Measurements from ENCODE around the gene TNFRSF12A. TPM values are rescaled to one million over a fixed set of nuclear protein-coding genes. Genes with fewer than 3 reads are reported as not detected.

TNFRSF12A gene
- total and polyA plus RNA-seq, 2 of the 8 experiments (the other 6 are each of a cell fraction or from before 2014, with no cell fraction given), result 81.0 to 82.5 TPM

DNA sequence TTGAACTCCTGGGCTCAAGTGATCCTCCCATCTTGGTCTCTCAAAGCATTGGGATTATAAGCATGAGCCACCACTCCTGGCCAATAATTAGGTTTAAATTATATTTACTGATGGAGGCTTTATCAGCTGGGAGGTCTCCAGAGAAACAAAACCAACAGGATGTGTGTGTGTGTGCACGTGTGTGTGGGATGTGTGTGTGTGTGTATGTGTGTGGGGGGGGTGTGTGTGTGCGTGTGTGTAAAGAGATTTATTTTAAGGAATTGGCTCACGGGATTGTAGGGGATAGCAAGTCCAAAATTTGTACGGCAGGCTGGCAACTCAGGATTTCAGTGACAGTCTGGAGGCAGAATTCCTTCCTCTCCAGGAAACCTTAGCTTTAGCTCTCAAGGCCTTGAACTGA lies 30.8 kb downstream of the TNFRSF12A start:
- H3K4me1 ChIP-seq (replicated peaks in 1 of 4; ENCODE audit: control insufficient read depth in 3 of 4, insufficient read depth in 4 of 4, low read length in 3 of 4), result peaks cover 0 to 7% (median 4%) of the 10 kb centered on the region in 4 experiments; a peak in 3 of 7 replicates
- no peak overlapping the region for H3K14ac ChIP-seq (ENCODE audit: insufficient read length)
- H2AK5ac ChIP-seq (ENCODE audit: low read depth, low read length), result no peak overlapping the region
- H2BK5ac ChIP-seq (ENCODE audit: low read depth, low read length), result no peak overlapping the region
- no peaks in the 10 kb centered on the region; a peak in 1 of 8 replicates for H3K36me3 ChIP-seq (ENCODE audit: control insufficient read depth in 2 of 4, insufficient read depth in 4 of 4, low read length in 3 of 4)
- H4K91ac ChIP-seq (replicated peaks; ENCODE audit: insufficient read length, low read length), result no peak overlapping the region
- POLR2A ChIA-PET (ENCODE audit: partially characterized antibody), result interaction anchor here (0.7 to 6.1 kb wide), 10 partner anchors 13 to 81 kb away, joined by 3 to 94 read pairs (median 4); partner anchors contain the start of genes BICDL2, HCFC1R1, PAQR4 and THOC6
- H4K5ac ChIP-seq (ENCODE audit: insufficient read length, low read depth, low read length), result no peak overlapping the region
- H3K9ac ChIP-seq (replicated peaks in 1 of 4; ENCODE audit: extremely low read depth in 1 of 4, low read depth in 3 of 4, low read length in 3 of 4), result no peak overlapping the region
- no peak overlapping the region for H3K4ac ChIP-seq (replicated peaks; ENCODE audit: insufficient read length, low read depth, low read length)
- peaks cover 6% of the 10 kb centered on the region; the same call in 1 of the 2 replicates for H3K23me2 ChIP-seq (ENCODE audit: low read depth, low read length)
- H3K79me2 ChIP-seq (ENCODE audit: control insufficient read depth in 1 of 2, insufficient read depth in 2 of 2, low read length in 2 of 2), result no peaks in the 10 kb centered on the region
- no peak overlapping the region for H2BK20ac ChIP-seq (ENCODE audit: low read length)
- H4K8ac ChIP-seq (ENCODE audit: extremely low read depth, insufficient read depth, low read length), result no peak overlapping the region
- no peak overlapping the region for H2BK120ac ChIP-seq (replicated peaks; ENCODE audit: low read depth, low read length)
- no peak overlapping the region for H3K18ac ChIP-seq (ENCODE audit: extremely low read depth, low read length)
- CTCF ChIA-PET (ENCODE audit: partially characterized antibody), result interaction anchor here (0.9 to 7.4 kb wide), 5 partner anchors 9 to 26 kb away, joined by 3 to 117 read pairs (median 7); no protein-coding TSS in a partner anchor
- TF ChIP-seq SRF (IDR thresholded peaks at IDR 0.05; ENCODE audit: low read depth, low read length) (no peak), RAD21 (IDR thresholded peaks at IDR 0.05 in 1 of 2, conservative IDR thresholded peaks at IDR 0.05 in 1 of 2; ENCODE audit: low read depth in 2 of 2, low read length in 2 of 2) (no peak), ZNF274 (IDR thresholded peaks at IDR 0.05; ENCODE audit: borderline replicate concordance, extremely low read depth, low read length) (no peak), TEAD4 (IDR thresholded peaks at IDR 0.05; ENCODE audit: low read depth, low read length) (no peak), SUZ12 (IDR thresholded peaks at IDR 0.05; ENCODE audit: low read length) (no peak), HDAC6 (IDR thresholded peaks at IDR 0.05; ENCODE audit: low read depth, low read length) (no peak), MAFK (IDR thresholded peaks at IDR 0.05; ENCODE audit: low read depth, low read length) (no peak), GTF2F1 (IDR thresholded peaks at IDR 0.05; ENCODE audit: borderline replicate concordance, low read depth, low read length) (no peak), KDM5A (IDR thresholded peaks at IDR 0.05; ENCODE audit: low read length) (no peak), NRF1 (IDR thresholded peaks at IDR 0.05; ENCODE audit: low read depth, low read length) (no peak)
- H3K79me1 ChIP-seq (ENCODE audit: low read depth, low read length), result no peaks in the 10 kb centered on the region
- WGBS, 2 experiments (ENCODE audit: extremely low coverage in 1 of 2, insufficient coverage in 1 of 2, insufficient read length in 1 of 2, insufficient replicate concordance in 2 of 2, low coverage in 1 of 2, low lambda C conversion rate in 2 of 2, missing lambda C conversion rate in 1 of 2), result 86 to 100% methylated on average over 1 to 4 of the region's 4 CpGs
- FAIRE-seq (no peak), DNase-seq (ENCODE audit: low read depth in 1 of 2, low spot score in 2 of 2) (no peak)
- H4K20me1 ChIP-seq (replicated peaks in 1 of 2; ENCODE audit: control insufficient read depth in 1 of 2, insufficient read depth in 2 of 2, low read length in 2 of 2), result peaks cover 0 to 18% of the 10 kb centered on the region in 2 experiments
- H2BK12ac ChIP-seq (ENCODE audit: low read depth, low read length), result no peak overlapping the region
- H3K23ac ChIP-seq (ENCODE audit: insufficient read length), result no peak overlapping the region
- peaks cover 0 to 8% (median 3%) of the 10 kb centered on the region in 4 experiments; a peak in 6 of 7 replicates for H3K27me3 ChIP-seq (replicated peaks in 1 of 4; ENCODE audit: control insufficient read depth in 3 of 4, extremely low read depth in 1 of 4, insufficient read depth in 3 of 4, low read length in 3 of 4)
- H3K56ac ChIP-seq (replicated peaks; ENCODE audit: insufficient read length, low read depth, low read length), result no peak overlapping the region
- no peak overlapping the region for H3K4me3 ChIP-seq (ENCODE audit: extremely low read depth in 1 of 4, insufficient read depth in 2 of 4, low read depth in 3 of 4, low read length in 4 of 4)
- H2BK15ac ChIP-seq (ENCODE audit: low read length), result no peak overlapping the region
- no peak overlapping the region for H3K27ac ChIP-seq (ENCODE audit: low read depth, low read length)
- H3K9me3 ChIP-seq (ENCODE audit: insufficient read depth in 2 of 2, low read depth in 1 of 2, low read length in 1 of 2), result no peaks in the 10 kb centered on the region
- no peak overlapping the region for H2AFZ ChIP-seq (ENCODE audit: low read length)
- H3K4me2 ChIP-seq (ENCODE audit: insufficient read depth in 1 of 2, low read depth in 2 of 2, low read length in 2 of 2), result no peak overlapping the region
